Measurements from ENCODE around the gene NUP205.

- TF ChIP-seq, protein P1, sequence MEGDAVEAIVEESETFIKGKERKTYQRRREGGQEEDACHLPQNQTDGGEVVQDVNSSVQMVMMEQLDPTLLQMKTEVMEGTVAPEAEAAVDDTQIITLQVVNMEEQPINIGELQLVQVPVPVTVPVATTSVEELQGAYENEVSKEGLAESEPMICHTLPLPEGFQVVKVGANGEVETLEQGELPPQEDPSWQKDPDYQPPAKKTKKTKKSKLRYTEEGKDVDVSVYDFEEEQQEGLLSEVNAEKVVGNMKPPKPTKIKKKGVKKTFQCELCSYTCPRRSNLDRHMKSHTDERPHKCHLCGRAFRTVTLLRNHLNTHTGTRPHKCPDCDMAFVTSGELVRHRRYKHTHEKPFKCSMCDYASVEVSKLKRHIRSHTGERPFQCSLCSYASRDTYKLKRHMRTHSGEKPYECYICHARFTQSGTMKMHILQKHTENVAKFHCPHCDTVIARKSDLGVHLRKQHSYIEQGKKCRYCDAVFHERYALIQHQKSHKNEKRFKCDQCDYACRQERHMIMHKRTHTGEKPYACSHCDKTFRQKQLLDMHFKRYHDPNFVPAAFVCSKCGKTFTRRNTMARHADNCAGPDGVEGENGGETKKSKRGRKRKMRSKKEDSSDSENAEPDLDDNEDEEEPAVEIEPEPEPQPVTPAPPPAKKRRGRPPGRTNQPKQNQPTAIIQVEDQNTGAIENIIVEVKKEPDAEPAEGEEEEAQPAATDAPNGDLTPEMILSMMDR (IDR thresholded peaks at IDR 0.05; ENCODE audit: poor library complexity, severe bottlenecking): no peak
- TF ChIP-seq EZH2 (IDR thresholded peaks at IDR 0.05; ENCODE audit: borderline replicate concordance, insufficient read depth, low read length, poor library complexity, severe bottlenecking) (no peak), RAD21 (conservative IDR thresholded peaks at IDR 0.05) (no peak), TAF1 (IDR thresholded peaks at IDR 0.05; ENCODE audit: low read depth) (no peak), EP300 (conservative IDR thresholded peaks at IDR 0.05; ENCODE audit: poor library complexity, severe bottlenecking) (no peak), POLR2AphosphoS5 (IDR thresholded peaks at IDR 0.05) (no peak)
Measured at GRCh38 chr7:135541029-135541428, 16.7 kb upstream of the NUP205 start.
